Fibroblast of villous mesenchyme (primary cell): Measurements from ENCODE around the gene ZNF212. TPM values are rescaled to one million over a fixed set of nuclear protein-coding genes. Genes with fewer than 3 reads are reported as not detected.

Source experiments
- DNase-seq: peaks from one replicate; pipeline ENCODE4 v3.0.0-alpha.2; 2010; ENCODE audit warnings: low read depth
- H3K4me3 ChIP-seq: 2 replicates; pipeline ENCODE4 v1.5.1; 2011; ENCODE audit warnings: low read depth, mild to moderate bottlenecking, low read length
- CTCF ChIP-seq: IDR thresholded peaks from 2 replicates; pipeline ENCODE4 v1.5.1; 2012; ENCODE audit warnings: low read depth, mild to moderate bottlenecking, low read length; ENCODE audit not compliant: insufficient read depth
- total RNA-seq: library from RNA; depleted of rRNA; stranded (reverse); fragments of >200 nt; gene quantifications from 2 replicates; pipeline ENCODE4 v1.2.3, GENCODE V29; 2012

The ZNF212 gene
- total RNA-seq, 1 donor, result 6.5 TPM

- no peak overlapping the region for H3K4me3 ChIP-seq
- TF ChIP-seq CTCF, result no peak
- DNase-seq, result no peak
These were observed 40.7 kb downstream of the ZNF212 start for GRCh38 chr7:149280151-149280550.

GRCh38 chr7:149280661-149281507, 41.4 kb downstream of the ZNF212 start:
- no peak overlapping the region for H3K4me3 ChIP-seq
- DNase-seq, result no peak
- no peak for TF ChIP-seq CTCF

GRCh38 chr7:149281508-149282330, 42.3 kb downstream of the ZNF212 start:
- TF ChIP-seq CTCF, result no peak

GRCh38 chr7:149282331-149282655, 42.8 kb downstream of the ZNF212 start:
- no peak for TF ChIP-seq CTCF
- DNase-seq, result no peak
- no peak overlapping the region for H3K4me3 ChIP-seq

More at GRCh38 chr7:149281508-149282330, 42.3 kb downstream of the ZNF212 start:
- no peak overlapping the region for H3K4me3 ChIP-seq
- no peak for DNase-seq

- H3K4me3 ChIP-seq, result no peak overlapping the region
- TF ChIP-seq CTCF, result no peak
- no peak for DNase-seq
These were observed 43.9 kb downstream of the ZNF212 start for GRCh38 chr7:149283321-149283720.

- TF ChIP-seq CTCF, result no peak
- no peak for DNase-seq
- no peak overlapping the region for H3K4me3 ChIP-seq
These were observed 44.9 kb downstream of the ZNF212 start for GRCh38 chr7:149284343-149284742.
